VCaP (cell line): Measurements from ENCODE around the gene RRM2.

Experiments
- H3K27ac ChIP-seq: fragments of 450-650 bp; 2 replicates; pipeline ENCODE4 v1.5.1; 2017
- CTCF ChIP-seq: fragments of 450-650 bp; conservative IDR thresholded peaks from 2 replicates; pipeline ENCODE4 v1.5.1; 2017; ENCODE audit warnings: mild to moderate bottlenecking, moderate library complexity

Gene RRM2

GRCh38 chr2:10119027-10119325 lies 3.6 kb upstream of the RRM2 start:
- no peak overlapping the region for H3K27ac ChIP-seq

DNA sequence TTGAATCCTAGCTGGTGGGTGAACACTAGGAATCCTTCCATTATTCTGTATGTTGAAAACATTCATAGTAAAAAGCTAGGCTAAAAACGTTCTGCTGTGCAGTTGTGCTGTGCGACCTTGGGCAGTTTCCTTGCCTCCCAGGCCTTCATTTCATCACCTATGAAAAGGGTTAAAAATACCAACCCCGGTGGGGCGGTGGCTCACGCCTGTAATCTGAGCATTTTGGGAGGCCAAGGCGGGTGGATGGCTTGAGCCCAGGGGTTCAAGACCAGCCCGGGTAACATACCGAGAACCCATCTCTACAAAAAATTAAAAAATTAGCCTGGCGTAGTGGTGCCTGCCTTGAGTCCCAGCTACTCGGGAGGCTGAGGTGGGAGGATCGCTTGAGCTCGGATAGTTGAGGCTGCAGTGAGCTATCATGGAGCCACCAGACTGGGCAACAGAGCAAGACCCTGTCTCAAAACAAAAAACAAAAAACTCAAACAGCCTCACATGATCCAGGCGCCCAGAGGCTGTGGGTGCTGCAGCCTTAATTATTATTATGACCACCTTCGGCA lies 2.9 kb upstream of the RRM2 start:
- no peak for TF ChIP-seq CTCF
- H3K27ac ChIP-seq, result peak overlapping the region; percentile 76

More at GRCh38 chr2:10119027-10119325, 3.6 kb upstream of the RRM2 start:
- TF ChIP-seq CTCF, result no peak

- no peak for TF ChIP-seq CTCF
- peak overlapping the region; percentile 76 for H3K27ac ChIP-seq
These were observed 2.2 kb upstream of the RRM2 start for GRCh38 chr2:10120158-10120876.

- no peak for TF ChIP-seq CTCF
- H3K27ac ChIP-seq, result peak overlapping the region; percentile 76
These were observed 1.5 kb upstream of the RRM2 start for GRCh38 chr2:10120877-10121574.

- TF ChIP-seq CTCF, result no peak
- H3K27ac ChIP-seq, result peak overlapping the region; percentile 76; the same call in 1 of the 2 replicates
These were observed 742 bp downstream of the RRM2 start for GRCh38 chr2:10123281-10123680.

DNA sequence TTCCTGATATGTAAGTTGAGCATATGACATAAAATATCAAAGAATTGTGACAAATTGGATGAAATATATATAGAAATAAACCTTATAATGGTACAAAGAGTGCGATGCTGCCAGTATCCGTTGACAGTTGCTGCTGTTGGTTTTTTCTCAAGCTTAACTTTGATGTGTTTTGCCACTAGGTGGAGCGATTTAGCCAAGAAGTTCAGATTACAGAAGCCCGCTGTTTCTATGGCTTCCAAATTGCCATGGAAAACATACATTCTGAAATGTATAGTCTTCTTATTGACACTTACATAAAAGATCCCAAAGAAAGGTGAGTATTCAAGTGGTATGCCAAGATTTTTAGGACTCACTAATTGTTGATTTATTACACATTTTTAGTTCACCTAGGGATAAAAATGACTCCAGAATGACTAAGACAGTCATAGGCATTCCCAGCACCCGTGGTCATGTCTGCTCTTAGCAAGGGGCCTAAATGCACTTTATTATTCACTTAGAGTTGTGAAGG lies 2.1 kb downstream of the RRM2 start:
- H3K27ac ChIP-seq, result no peak overlapping the region
- peak; percentile 71 for TF ChIP-seq CTCF

- H3K27ac ChIP-seq, result no peak overlapping the region
- TF ChIP-seq CTCF, result no peak
These were observed 3.5 kb downstream of the RRM2 start for GRCh38 chr2:10125842-10126631.
